Measurements from ENCODE around the gene BTBD3.

Gene BTBD3

DNA sequence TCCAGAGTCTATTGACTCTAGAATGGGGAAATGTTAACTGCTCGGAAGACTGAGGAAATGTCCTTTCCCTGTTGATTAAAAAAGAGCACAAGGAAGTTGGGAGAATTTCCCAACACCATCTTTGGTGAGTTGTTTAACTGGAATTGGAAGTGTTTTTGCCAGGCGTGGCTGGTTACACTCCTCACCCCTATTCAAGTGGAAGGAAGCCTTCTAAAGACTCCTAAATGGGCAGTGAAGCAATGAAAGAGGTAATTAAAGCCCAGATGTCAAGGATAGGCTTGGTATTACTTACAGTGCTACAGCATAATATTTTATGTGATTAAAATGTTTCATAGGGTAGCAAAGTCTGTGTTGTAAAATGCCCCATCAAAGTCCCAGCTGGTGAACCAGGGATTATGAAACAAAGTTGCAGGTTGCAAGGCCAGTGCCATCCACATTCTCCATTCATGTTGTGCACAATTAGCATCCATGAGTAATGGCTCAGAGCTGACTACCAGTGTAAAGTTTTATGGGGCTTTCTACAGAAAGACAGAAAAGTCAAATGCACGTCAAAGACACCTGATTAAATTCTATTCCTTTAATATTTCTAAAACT is 52.6 kb downstream of the BTBD3 start:
- no peak for DNase-seq (ENCODE audit: low spot score)

DNA sequence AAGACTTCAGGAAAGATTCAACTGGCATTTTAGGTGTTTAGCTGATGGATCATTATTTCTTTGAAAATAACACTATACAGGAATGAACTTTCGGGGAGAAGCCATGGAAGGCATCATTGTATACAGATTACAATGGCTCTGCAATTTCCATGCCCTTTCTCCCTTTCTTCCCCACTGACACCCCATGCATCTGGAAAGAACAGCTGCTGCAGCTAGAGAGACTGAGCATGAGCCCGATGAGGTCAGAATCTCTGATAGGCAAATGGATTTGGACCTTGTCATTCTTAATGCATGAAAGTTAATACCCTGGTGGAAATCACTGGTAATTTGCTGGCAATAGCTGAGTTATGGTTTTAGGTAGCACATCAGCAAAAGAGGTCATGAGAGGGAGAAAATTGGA is 54.8 kb downstream of the BTBD3 start:
- peak; percentile 60 for DNase-seq (ENCODE audit: low spot score)

Measured in Ammon's horn (tissue), 1 donor.